IPS-15b (cell line): Measurements from ENCODE around the gene AK9.

Experiments
- H3K27me3 ChIP-seq: one replicate; pipeline ENCODE4 v1.6.1; 2013; ENCODE audit warnings: low read length; ENCODE audit not compliant: control insufficient read depth, insufficient read depth
- H3K36me3 ChIP-seq: one replicate; pipeline ENCODE4 v1.6.1; 2013; ENCODE audit warnings: low read length; ENCODE audit not compliant: control insufficient read depth, insufficient read depth
- H3K4me1 ChIP-seq: one replicate; pipeline ENCODE4 v1.6.1; 2013; ENCODE audit warnings: mild to moderate bottlenecking, low read length; ENCODE audit not compliant: control insufficient read depth, insufficient read depth
- H3K4me3 ChIP-seq: one replicate; pipeline ENCODE4 v1.5.1; 2013; ENCODE audit warnings: low read depth, low read length
- H3K9ac ChIP-seq: one replicate; pipeline ENCODE4 v1.6.1; 2013; ENCODE audit warnings: low read depth, mild to moderate bottlenecking, low read length
- H3K9me3 ChIP-seq: one replicate; pipeline ENCODE4 v1.6.1; 2013; ENCODE audit warnings: mild to moderate bottlenecking, low read length; ENCODE audit not compliant: control insufficient read depth, insufficient read depth

The AK9 gene

DNA sequence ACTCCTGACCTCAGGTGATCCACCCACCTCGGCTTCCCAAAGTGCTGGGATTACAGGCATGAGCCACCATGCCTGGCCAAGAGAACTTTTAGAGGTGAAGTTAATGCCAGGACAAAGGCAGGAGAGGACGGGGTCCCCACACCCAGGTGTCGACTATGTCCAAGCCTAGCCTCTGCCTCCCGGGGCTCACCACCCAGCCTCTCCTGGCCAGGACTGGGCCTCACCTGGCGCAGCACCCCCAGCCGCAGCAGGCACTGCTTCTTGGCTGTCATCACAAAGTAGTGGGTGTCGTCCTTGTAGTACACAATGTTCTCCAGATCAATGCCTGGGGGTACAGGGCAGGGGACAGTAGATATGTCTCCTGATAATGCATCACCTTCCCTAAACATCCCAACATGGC lies 239.6 kb downstream of the AK9 start:
- H3K4me3 ChIP-seq, result no peak overlapping the region
- H3K4me1 ChIP-seq, result peaks cover under 1% of the 10 kb centered on the region
- peaks cover 47% of the 10 kb centered on the region for H3K36me3 ChIP-seq
- H3K9me3 ChIP-seq, result no peaks in the 10 kb centered on the region
- H3K27me3 ChIP-seq, result no peaks in the 10 kb centered on the region
- H3K9ac ChIP-seq, result no peak overlapping the region

GRCh38 chr6:109450801-109451200 lies 240.2 kb downstream of the AK9 start:
- H3K4me3 ChIP-seq, result no peak overlapping the region
- H3K36me3 ChIP-seq, result peaks cover 52% of the 10 kb centered on the region
- H3K4me1 ChIP-seq, result no peaks in the 10 kb centered on the region
- no peaks in the 10 kb centered on the region for H3K9me3 ChIP-seq
- no peaks in the 10 kb centered on the region for H3K27me3 ChIP-seq
- H3K9ac ChIP-seq, result no peak overlapping the region

DNA sequence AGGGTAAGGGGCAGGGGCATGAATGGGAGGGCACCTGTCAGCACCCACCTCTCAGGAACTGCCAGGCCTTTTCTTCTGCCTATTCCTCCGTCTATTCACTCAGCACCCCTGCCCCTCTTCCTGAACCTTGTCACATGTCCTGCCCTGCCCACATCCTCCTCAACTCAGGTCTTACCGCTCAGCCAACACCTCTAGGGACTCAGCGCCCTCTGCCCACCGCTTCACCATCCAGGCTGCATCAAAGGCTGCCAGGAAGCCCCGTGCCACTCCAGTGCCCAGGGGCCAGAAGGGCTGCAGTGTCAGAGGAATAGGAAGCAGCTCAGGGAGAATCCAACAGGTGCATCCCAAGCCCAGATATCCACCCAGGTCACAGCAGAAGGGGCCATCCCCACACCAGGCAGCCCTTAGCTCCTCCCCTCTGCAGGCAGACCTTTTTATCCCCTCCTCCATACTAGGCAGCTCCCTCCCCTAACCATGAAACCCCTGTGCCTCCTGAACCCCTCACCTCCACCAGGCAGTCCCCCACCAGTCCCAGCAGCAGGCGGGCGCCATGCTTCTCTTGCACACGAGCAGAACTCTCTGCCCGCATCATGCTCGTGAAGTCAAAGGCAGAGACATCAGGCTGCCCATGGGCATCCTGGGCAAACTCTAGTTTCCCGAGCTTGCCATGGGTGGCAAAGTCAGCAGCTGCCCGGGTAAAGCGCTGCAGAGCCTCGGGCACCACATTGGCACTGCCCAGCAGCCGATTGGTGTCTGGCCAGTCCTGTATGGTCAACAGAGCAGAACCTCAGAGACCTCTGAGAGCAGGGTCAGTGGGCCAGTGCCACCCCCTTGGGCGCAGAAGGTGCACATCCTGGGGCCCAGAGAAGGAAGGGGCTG lies 241.0 kb downstream of the AK9 start:
- Histone ChIP-seq H3K4me3 (no peak overlapping the region), H3K27me3 (no peaks in the 10 kb centered on the region), H3K4me1 (no peaks in the 10 kb centered on the region), H3K9me3 (no peaks in the 10 kb centered on the region), H3K36me3 (peaks cover 59% of the 10 kb centered on the region), H3K9ac (no peak overlapping the region)

- no peak overlapping the region for H3K9ac ChIP-seq
- no peaks in the 10 kb centered on the region for H3K4me1 ChIP-seq
- no peaks in the 10 kb centered on the region for H3K9me3 ChIP-seq
- H3K4me3 ChIP-seq, result no peak overlapping the region
- peaks cover 61% of the 10 kb centered on the region for H3K36me3 ChIP-seq
- no peaks in the 10 kb centered on the region for H3K27me3 ChIP-seq
Observed at GRCh38 chr6:109449064-109449794, 241.8 kb downstream of the AK9 start.

GRCh38 chr6:109448615-109449014 lies 242.4 kb downstream of the AK9 start:
- no peak overlapping the region for H3K4me3 ChIP-seq
- no peaks in the 10 kb centered on the region for H3K4me1 ChIP-seq
- no peaks in the 10 kb centered on the region for H3K9me3 ChIP-seq
- no peaks in the 10 kb centered on the region for H3K27me3 ChIP-seq
- peaks cover 60% of the 10 kb centered on the region for H3K36me3 ChIP-seq
- no peak overlapping the region for H3K9ac ChIP-seq

DNA sequence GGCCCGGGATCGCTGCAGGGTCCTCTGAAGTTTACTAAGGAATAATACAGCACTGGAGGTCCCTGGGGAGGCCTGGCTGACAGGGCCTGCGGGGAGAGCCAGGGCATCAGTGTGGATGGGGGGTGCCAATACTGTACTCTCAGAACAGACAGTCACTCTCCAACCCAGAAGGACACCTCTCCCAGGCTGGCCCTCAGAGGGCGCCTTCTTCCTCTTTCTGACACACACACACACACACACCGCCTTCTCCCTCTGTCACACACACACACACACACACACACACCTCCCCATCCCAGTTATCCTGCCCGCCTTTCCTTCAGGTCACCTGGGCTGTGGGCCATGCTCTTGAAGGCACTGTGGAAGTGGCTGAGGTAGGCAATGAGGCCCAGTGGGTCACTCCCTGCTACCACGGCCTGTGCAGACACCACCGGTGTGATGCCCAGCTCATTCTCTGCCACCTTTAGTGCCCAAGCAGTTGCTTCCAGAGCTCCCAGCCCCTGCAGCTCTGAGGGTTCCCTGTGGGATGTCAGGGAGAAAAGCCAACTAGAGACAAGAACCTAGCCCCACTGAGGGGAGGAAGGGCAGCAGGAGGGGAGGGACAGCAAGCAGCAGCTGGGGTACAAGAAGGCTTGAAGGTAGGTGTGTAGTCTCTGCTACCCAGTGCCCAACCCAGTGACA lies 243.0 kb downstream of the AK9 start:
- Histone ChIP-seq H3K4me1 (no peaks in the 10 kb centered on the region), H3K9me3 (no peaks in the 10 kb centered on the region), H3K36me3 (peaks cover 59% of the 10 kb centered on the region), H3K9ac (no peak overlapping the region), H3K4me3 (no peak overlapping the region), H3K27me3 (no peaks in the 10 kb centered on the region)

GRCh38 chr6:109447087-109447486 lies 243.9 kb downstream of the AK9 start:
- Histone ChIP-seq H3K4me3 (no peak overlapping the region), H3K27me3 (no peaks in the 10 kb centered on the region), H3K9ac (no peak overlapping the region), H3K9me3 (no peaks in the 10 kb centered on the region), H3K36me3 (peaks cover 61% of the 10 kb centered on the region), H3K4me1 (no peaks in the 10 kb centered on the region)

- H3K9ac ChIP-seq, result no peak overlapping the region
- H3K36me3 ChIP-seq, result peaks cover 57% of the 10 kb centered on the region
- peaks cover 2% of the 10 kb centered on the region for H3K4me1 ChIP-seq
Observed at GRCh38 chr6:109446541-109446940, 244.5 kb downstream of the AK9 start.

DNA sequence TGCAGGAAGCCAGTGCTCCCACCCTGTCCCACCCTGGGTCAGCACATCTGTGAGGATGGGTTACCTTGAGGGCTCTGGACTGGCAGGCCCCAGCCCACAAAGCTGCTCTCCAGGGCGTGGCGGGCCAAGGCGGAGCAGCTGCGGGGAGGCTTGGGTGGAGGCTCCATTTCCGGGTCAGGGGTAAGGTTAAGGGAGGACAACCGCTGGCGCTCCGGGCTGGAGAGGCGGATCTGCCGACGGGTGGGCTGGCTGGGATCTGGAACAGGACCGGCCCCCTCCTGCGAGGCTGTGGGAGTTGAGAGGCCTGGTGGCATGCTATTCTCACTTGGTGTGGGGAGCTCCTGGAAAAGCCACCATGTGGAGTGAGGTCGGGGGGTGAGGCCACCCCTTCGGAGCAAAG lies 244.9 kb downstream of the AK9 start:
- no peak overlapping the region for H3K4me3 ChIP-seq
- H3K9me3 ChIP-seq, result no peaks in the 10 kb centered on the region
- H3K9ac ChIP-seq, result no peak overlapping the region
- no peaks in the 10 kb centered on the region for H3K27me3 ChIP-seq
- peaks cover 54% of the 10 kb centered on the region for H3K36me3 ChIP-seq
- H3K4me1 ChIP-seq, result peaks cover 5% of the 10 kb centered on the region

More at GRCh38 chr6:109446541-109446940, 244.5 kb downstream of the AK9 start:
- H3K9me3 ChIP-seq, result no peaks in the 10 kb centered on the region
- no peaks in the 10 kb centered on the region for H3K27me3 ChIP-seq
- H3K4me3 ChIP-seq, result no peak overlapping the region

GRCh38 chr6:109445382-109445781 lies 245.6 kb downstream of the AK9 start:
- H3K36me3 ChIP-seq, result peaks cover 54% of the 10 kb centered on the region
- H3K9ac ChIP-seq, result no peak overlapping the region
- H3K4me3 ChIP-seq, result no peak overlapping the region
- H3K9me3 ChIP-seq, result no peaks in the 10 kb centered on the region
- peaks cover 5% of the 10 kb centered on the region for H3K4me1 ChIP-seq
- H3K27me3 ChIP-seq, result no peaks in the 10 kb centered on the region

DNA sequence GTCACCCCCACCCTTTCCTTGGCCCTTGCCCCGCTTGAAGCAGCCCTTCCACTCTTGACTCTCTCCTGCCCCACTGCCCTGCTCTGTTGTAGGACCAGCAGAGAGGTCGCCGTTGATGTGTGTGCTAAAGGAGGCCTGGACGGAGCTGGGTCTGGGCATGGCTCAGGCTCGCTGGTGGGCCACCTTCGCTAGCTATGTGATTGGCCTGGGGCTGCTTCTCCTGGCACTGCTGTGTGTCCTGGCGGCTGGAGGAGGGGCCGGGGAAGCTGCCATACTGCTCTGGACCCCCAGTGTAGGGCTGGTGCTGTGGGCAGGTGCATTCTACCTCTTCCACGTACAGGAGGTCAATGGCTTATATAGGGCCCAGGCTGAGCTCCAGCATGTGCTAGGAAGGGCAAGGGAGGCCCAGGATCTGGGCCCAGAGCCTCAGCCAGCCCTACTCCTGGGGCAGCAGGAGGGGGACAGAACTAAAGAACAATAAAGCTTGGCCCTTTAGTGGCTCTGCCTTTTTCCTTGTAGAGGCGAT lies 247.5 kb downstream of the AK9 start:
- Histone ChIP-seq H3K9me3 (no peaks in the 10 kb centered on the region), H3K4me1 (peaks cover 7% of the 10 kb centered on the region), H3K4me3 (no peak overlapping the region), H3K36me3 (peaks cover 43% of the 10 kb centered on the region), H3K27me3 (peaks cover 6% of the 10 kb centered on the region), H3K9ac (no peak overlapping the region)
